H9 (cell line): Measurements from ENCODE around the gene CYP2W1. TPM values are rescaled to one million over a fixed set of nuclear protein-coding genes. Genes with fewer than 3 reads are reported as not detected.
A peak's percentile ranks its signal among the peaks of the same experiment; 100 is the strongest.

Experiments
- DNase-seq: peaks from one replicate; pipeline ENCODE4 v3.0.0-alpha.2; 2017
- H2AFZ ChIP-seq: one replicate; pipeline ENCODE4 v1.6.1; 2013; ENCODE audit warnings: mild to moderate bottlenecking, low read length, control low read depth, moderate library complexity
- H2AK5ac ChIP-seq: 2 replicates; pipeline ENCODE4 v1.6.1; 2013; ENCODE audit warnings: low read length, control low read depth, mixed read lengths; ENCODE audit not compliant: insufficient read length
- H2BK120ac ChIP-seq: one replicate; pipeline ENCODE4 v1.6.1; 2013; ENCODE audit warnings: low read depth, mild to moderate bottlenecking, low read length, control low read depth, inconsistent platforms; ENCODE audit not compliant: poor library complexity, severe bottlenecking
- H2BK12ac ChIP-seq: 2 replicates; pipeline ENCODE4 v1.6.1; 2013; ENCODE audit warnings: low read length, control low read depth, mixed read lengths, low read depth; ENCODE audit not compliant: insufficient read length
- H2BK15ac ChIP-seq: 2 replicates; pipeline ENCODE4 v1.6.1; 2013; ENCODE audit warnings: low read depth, low read length, control low read depth
- H2BK20ac ChIP-seq: one replicate; pipeline ENCODE4 v1.6.1; 2013; ENCODE audit warnings: low read depth, mild to moderate bottlenecking, low read length, control low read depth, inconsistent platforms; ENCODE audit not compliant: poor library complexity, severe bottlenecking
- H2BK5ac ChIP-seq: 2 replicates; pipeline ENCODE4 v1.6.1; 2013; ENCODE audit warnings: low read length, control low read depth, mixed read lengths; ENCODE audit not compliant: insufficient read length
- H3K14ac ChIP-seq: 2 replicates; pipeline ENCODE4 v1.6.1; 2013; ENCODE audit warnings: low read length, control low read depth; ENCODE audit not compliant: insufficient read depth
- H3K18ac ChIP-seq: 2 replicates; pipeline ENCODE4 v1.6.1; 2013; ENCODE audit warnings: low read depth, mild to moderate bottlenecking, mixed read lengths, low read length, control low read depth; ENCODE audit not compliant: insufficient read length
- H3K23ac ChIP-seq: 2 replicates; pipeline ENCODE4 v1.6.1; 2013; ENCODE audit warnings: low read length, control low read depth, mixed read lengths, low read depth; ENCODE audit not compliant: insufficient read length
- H3K23me2 ChIP-seq: 2 replicates; pipeline ENCODE4 v1.6.1; 2013; ENCODE audit warnings: low read depth, mild to moderate bottlenecking, mixed read lengths, low read length, control low read depth; ENCODE audit not compliant: insufficient read length, poor library complexity, severe bottlenecking
- H3K27ac ChIP-seq: 2 replicates; pipeline ENCODE4 v1.5.1; 2013; ENCODE audit warnings: low read length, control low read depth, mixed read lengths, low read depth; ENCODE audit not compliant: insufficient read length
- H3K27me3 ChIP-seq: 2 replicates; pipeline ENCODE4 v1.6.1; 2013; ENCODE audit warnings: low read length, control low read depth, inconsistent platforms; ENCODE audit not compliant: insufficient read depth
- H3K4ac ChIP-seq: 2 replicates; pipeline ENCODE4 v1.6.1; 2013; ENCODE audit warnings: low read depth, mild to moderate bottlenecking, control low read depth, inconsistent platforms, low read length, moderate library complexity
- H3K4me1 ChIP-seq: 2 replicates; pipeline ENCODE4 v1.6.1; 2013; ENCODE audit warnings: low read length, control low read depth, inconsistent platforms; ENCODE audit not compliant: insufficient read depth
- H3K4me2 ChIP-seq: 2 replicates; pipeline ENCODE4 v1.6.1; 2013; ENCODE audit warnings: low read length, control low read depth, mixed read lengths; ENCODE audit not compliant: insufficient read length, insufficient read depth
- H3K56ac ChIP-seq: 2 replicates; pipeline ENCODE4 v1.6.1; 2013; ENCODE audit warnings: low read depth, mild to moderate bottlenecking, mixed read lengths, low read length, control low read depth; ENCODE audit not compliant: insufficient read length
- H3K79me1 ChIP-seq: 2 replicates; pipeline ENCODE4 v1.6.1; 2013; ENCODE audit warnings: low read depth, mild to moderate bottlenecking, moderate library complexity, low read length, control low read depth, inconsistent platforms; ENCODE audit not compliant: insufficient read depth, poor library complexity, severe bottlenecking
- H3K79me2 ChIP-seq: 2 replicates; pipeline ENCODE4 v1.6.1; 2013; ENCODE audit warnings: low read length, control low read depth, inconsistent platforms; ENCODE audit not compliant: insufficient read depth
- H3K9ac ChIP-seq: 2 replicates; pipeline ENCODE4 v1.6.1; 2013; ENCODE audit warnings: low read length, control low read depth, mixed read lengths; ENCODE audit not compliant: insufficient read length; ENCODE audit errors: extremely low read depth
- H3K9me3 ChIP-seq: one replicate; pipeline ENCODE4 v1.6.1; 2013; ENCODE audit warnings: low read depth, low read length, inconsistent platforms; ENCODE audit not compliant: control insufficient read depth
- H3T11ph ChIP-seq: one replicate; pipeline ENCODE4 v1.6.1; 2013; ENCODE audit warnings: mild to moderate bottlenecking, low read length, control low read depth, inconsistent platforms
- H4K20me1 ChIP-seq: one replicate; pipeline ENCODE4 v1.6.1; 2013; ENCODE audit not compliant: control insufficient read depth, insufficient read length, insufficient read depth
- H4K5ac ChIP-seq: 2 replicates; pipeline ENCODE4 v1.6.1; 2013; ENCODE audit warnings: low read depth, mild to moderate bottlenecking, mixed read lengths, low read length, control low read depth; ENCODE audit not compliant: insufficient read length
- H4K8ac ChIP-seq: replicated peaks from 2 replicates; pipeline ENCODE4 v1.6.1; 2013; ENCODE audit warnings: low read length, control low read depth, mixed read lengths, low read depth; ENCODE audit not compliant: insufficient read length
- H4K91ac ChIP-seq: 2 replicates; pipeline ENCODE4 v1.6.1; 2013; ENCODE audit warnings: low read depth, mild to moderate bottlenecking, moderate library complexity, mixed read lengths, low read length, control low read depth; ENCODE audit not compliant: insufficient read length
- H3K27ac Mint-ChIP-seq, 3 experiments: 2 replicates in 2 of 3; 3 replicates in 1 of 3; pipeline ENCODE4 v1.8.0; 2020 to 2021; ENCODE audit warnings: mixed read lengths in 3 of 3, mild to moderate bottlenecking in 1 of 3, moderate library complexity in 1 of 3
- H3K27me3 Mint-ChIP-seq: 2 replicates; pipeline ENCODE4 v1.8.0; 2021; ENCODE audit warnings: low read depth, mild to moderate bottlenecking, moderate library complexity, mixed read lengths
- H3K36me3 Mint-ChIP-seq, 3 experiments: 2 replicates in 2 of 3; 3 replicates in 1 of 3; pipeline ENCODE4 v1.8.0; 2020 to 2021; ENCODE audit warnings: low read depth in 3 of 3, mixed read lengths in 3 of 3; ENCODE audit not compliant: insufficient read depth in 1 of 3
- H3K4me1 Mint-ChIP-seq, 2 experiments: 2 replicates each; pipeline ENCODE4 v1.8.0; 2020; ENCODE audit warnings: mixed read lengths in 2 of 2
- H3K4me3 Mint-ChIP-seq, 2 experiments: 2 replicates in 1 of 2; 3 replicates in 1 of 2; pipeline ENCODE4 v1.8.0; 2020 to 2021; ENCODE audit warnings: mild to moderate bottlenecking in 2 of 2, mixed read lengths in 2 of 2, moderate library complexity in 1 of 2
- H3K9me3 Mint-ChIP-seq, 2 experiments: 2 replicates in 1 of 2; 3 replicates in 1 of 2; pipeline ENCODE4 v1.8.0; 2020; ENCODE audit warnings: mild to moderate bottlenecking in 2 of 2, mixed read lengths in 2 of 2, moderate library complexity in 1 of 2
- WGBS: extraction: QIAGEN DNeasy Blood & Tissue Kit; methylation state at CpG from one replicate; pipeline ENCODE4 v1.1.7; 2013; ENCODE audit warnings: missing lambda C conversion rate, low lambda C conversion rate, mixed read lengths; ENCODE audit not compliant: insufficient read length; ENCODE audit errors: extremely low coverage; 5-methylcytosine and 5-hydroxymethylcytosine counted together
- total RNA-seq: library from RNA; stranded (reverse); gene quantifications from 2 replicates; pipeline ENCODE4 v1.2.1, GENCODE V29; 2021
- TF ChIP-seq, protein P1 (sequence below): fragments of 200-600 bp; sonication (generic); conservative IDR thresholded peaks from 3 replicates; pipeline ENCODE4 v1.8.0; 2021; ENCODE audit warnings: antibody characterized with exemption, mild to moderate bottlenecking

CYP2W1 gene
- total RNA-seq, 1 experiment from 2014 or later, result not detected

DNA sequence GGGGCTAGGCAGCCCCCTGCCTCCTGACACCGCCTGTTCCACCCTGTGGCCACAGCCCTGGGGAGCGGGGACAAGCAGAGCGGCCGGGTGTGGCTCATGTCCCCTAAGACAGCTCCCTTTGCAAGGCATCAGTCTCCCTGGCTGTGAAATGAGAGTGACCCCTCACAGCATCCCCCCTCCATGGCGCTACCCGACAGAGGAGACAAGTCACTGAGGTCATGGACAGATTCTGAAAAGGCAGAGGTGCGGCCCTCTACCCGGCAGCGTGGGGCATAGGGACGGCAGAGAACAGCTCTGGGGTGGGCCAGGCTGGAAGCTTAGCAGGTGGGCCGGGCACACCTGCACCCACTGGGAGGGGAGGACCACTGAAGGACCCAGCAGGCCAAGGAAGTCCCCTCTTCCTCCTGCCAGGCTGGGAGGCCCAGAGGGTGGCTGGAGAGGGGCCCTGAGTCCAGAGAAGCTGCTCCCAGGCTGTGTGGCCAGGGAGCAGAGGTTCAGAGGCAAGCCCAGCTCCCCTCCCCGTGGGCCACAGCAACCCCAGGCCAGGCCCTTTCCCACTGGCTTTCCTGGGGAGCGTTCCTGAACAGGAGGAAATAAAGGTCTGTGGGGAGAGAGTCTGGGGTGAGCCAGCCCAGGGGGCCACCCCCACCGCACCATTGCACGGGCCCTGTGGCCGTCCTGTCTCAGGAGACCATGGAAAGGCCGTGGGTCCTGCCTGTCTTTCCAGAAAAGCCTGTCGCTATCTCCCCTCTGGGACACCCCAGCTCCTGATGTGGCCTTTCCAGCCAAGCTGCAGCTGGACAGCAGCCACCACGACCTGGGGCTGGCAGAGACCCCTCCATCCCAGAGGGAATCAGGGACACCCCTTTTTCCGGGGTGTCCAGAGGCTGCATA is 30.2 kb upstream of the CYP2W1 start:
- Histone ChIP-seq H3K79me2 (no peaks in the 10 kb centered on the region), H3K18ac (no peak overlapping the region), H4K8ac (no peak overlapping the region), H2BK20ac (no peak overlapping the region), H3K23ac (no peak overlapping the region), H4K5ac (no peak overlapping the region), H3K4ac (no peak overlapping the region), H2AK5ac (no peak overlapping the region), H3K27me3 (peaks cover 3% of the 10 kb centered on the region; the same call in 1 of the 2 replicates), H2BK5ac (no peak overlapping the region), H3K27ac (no peak overlapping the region), H3T11ph (no peak overlapping the region), H3K56ac (no peak overlapping the region), H3K14ac (no peak overlapping the region), H2AFZ (no peak overlapping the region), H3K9ac (no peak overlapping the region), H3K79me1 (no peaks in the 10 kb centered on the region), H3K23me2 (peaks cover 5% of the 10 kb centered on the region), H2BK15ac (0 out of 2 replicates have a peak overlapping the region, but pooled peaks have one; percentile 29), H3K9me3 (no peaks in the 10 kb centered on the region), H2BK12ac (no peak overlapping the region), H3K4me2 (peak overlapping the region; percentile 61), H4K20me1 (no peaks in the 10 kb centered on the region), H2BK120ac (no peak overlapping the region), H3K4me1 (no peaks in the 10 kb centered on the region; the same call in 1 of the 2 replicates), H4K91ac (no peak overlapping the region)
- peaks cover 0 to 3% of the 10 kb centered on the region in 2 experiments; a peak in 1 of 5 replicates for H3K9me3 Mint-ChIP-seq
- peaks cover 43% of the 10 kb centered on the region for H3K27me3 Mint-ChIP-seq
- peaks cover 7 to 14% of the 10 kb centered on the region in 2 experiments; a peak in 2 of 4 replicates for H3K4me1 Mint-ChIP-seq
- peak; percentile 25 for DNase-seq
- H3K36me3 Mint-ChIP-seq, result no peaks in the 10 kb centered on the region; a peak in 1 of 7 replicates
- WGBS, result no CpG with 5 or more reads among the region's 20 CpGs
- TF ChIP-seq, protein P1, sequence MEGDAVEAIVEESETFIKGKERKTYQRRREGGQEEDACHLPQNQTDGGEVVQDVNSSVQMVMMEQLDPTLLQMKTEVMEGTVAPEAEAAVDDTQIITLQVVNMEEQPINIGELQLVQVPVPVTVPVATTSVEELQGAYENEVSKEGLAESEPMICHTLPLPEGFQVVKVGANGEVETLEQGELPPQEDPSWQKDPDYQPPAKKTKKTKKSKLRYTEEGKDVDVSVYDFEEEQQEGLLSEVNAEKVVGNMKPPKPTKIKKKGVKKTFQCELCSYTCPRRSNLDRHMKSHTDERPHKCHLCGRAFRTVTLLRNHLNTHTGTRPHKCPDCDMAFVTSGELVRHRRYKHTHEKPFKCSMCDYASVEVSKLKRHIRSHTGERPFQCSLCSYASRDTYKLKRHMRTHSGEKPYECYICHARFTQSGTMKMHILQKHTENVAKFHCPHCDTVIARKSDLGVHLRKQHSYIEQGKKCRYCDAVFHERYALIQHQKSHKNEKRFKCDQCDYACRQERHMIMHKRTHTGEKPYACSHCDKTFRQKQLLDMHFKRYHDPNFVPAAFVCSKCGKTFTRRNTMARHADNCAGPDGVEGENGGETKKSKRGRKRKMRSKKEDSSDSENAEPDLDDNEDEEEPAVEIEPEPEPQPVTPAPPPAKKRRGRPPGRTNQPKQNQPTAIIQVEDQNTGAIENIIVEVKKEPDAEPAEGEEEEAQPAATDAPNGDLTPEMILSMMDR, result no peak
- H3K27ac Mint-ChIP-seq, result no peak overlapping the region
- H3K4me3 Mint-ChIP-seq, result peak overlapping the region; percentile 46 to 53; a peak in 2 of 5 replicates
